Chondrocyte (in vitro differentiated cells): Measurements from ENCODE around the gene FAM151A. TPM values are rescaled to one million over a fixed set of nuclear protein-coding genes. Genes with fewer than 3 reads are reported as not detected.

ENCODE experiments used
- DNase-seq: peaks from one replicate; pipeline ENCODE4 v3.0.0; 2021; ENCODE audit warnings: mixed read lengths, low spot score
- H3K27ac Mint-ChIP-seq: one replicate; pipeline ENCODE4 v1.8.0; 2021; ENCODE audit warnings: mild to moderate bottlenecking, moderate library complexity, mixed read lengths; ENCODE audit not compliant: unreplicated experiment
- H3K27me3 Mint-ChIP-seq: 2 replicates; pipeline ENCODE4 v1.8.0; 2021; ENCODE audit warnings: low read depth, mixed read lengths
- H3K36me3 Mint-ChIP-seq: 2 replicates; pipeline ENCODE4 v1.8.0; 2021; ENCODE audit warnings: low read depth, mixed read lengths
- H3K4me1 Mint-ChIP-seq: 2 replicates; pipeline ENCODE4 v1.8.0; 2021; ENCODE audit warnings: low read depth, mild to moderate bottlenecking, mixed read lengths
- H3K4me3 Mint-ChIP-seq: one replicate; pipeline ENCODE4 v1.8.0; 2021; ENCODE audit warnings: mild to moderate bottlenecking, moderate library complexity, mixed read lengths; ENCODE audit not compliant: unreplicated experiment
- H3K9me3 Mint-ChIP-seq: 2 replicates; pipeline ENCODE4 v1.8.0; 2021; ENCODE audit warnings: low read depth, mixed read lengths
- total RNA-seq: library from RNA; stranded (reverse); gene quantifications from 3 replicates; pipeline ENCODE4 v1.2.1, GENCODE V29; 2021
- TF ChIP-seq, protein P1 (sequence below): fragments of 200-600 bp; sonication (generic); IDR thresholded peaks from 2 replicates; pipeline ENCODE4 v1.5.0; 2021; ENCODE audit warnings: antibody characterized with exemption, mild to moderate bottlenecking, moderate library complexity

Gene FAM151A
- total RNA-seq, 1 donor from 2014 or later: not detected

DNA sequence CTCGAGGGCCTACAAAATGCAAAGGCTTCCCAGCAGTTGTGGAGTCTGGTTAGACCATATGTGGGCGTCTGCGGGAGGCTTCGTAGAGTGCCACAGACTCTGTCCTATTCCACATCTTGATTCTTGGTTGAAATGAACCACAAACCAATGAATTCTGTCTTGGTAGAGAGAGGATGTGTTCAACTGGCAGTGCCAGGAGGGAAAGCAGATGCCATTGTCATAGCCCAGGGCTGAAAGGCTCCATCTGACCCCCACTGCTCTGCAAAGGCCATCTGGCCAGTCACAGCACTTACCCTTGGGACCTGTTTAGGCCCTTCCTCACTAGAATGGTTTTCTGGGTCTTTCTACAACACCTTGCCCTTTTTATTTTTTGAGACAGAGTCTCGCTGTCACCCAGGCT is 53.2 kb downstream of the FAM151A start:
- no peaks in the 10 kb centered on the region for H3K36me3 Mint-ChIP-seq
- no peaks in the 10 kb centered on the region for H3K27me3 Mint-ChIP-seq
- DNase-seq: no peak
- H3K27ac Mint-ChIP-seq: no peak overlapping the region
- H3K9me3 Mint-ChIP-seq: no peaks in the 10 kb centered on the region
- TF ChIP-seq, protein P1, sequence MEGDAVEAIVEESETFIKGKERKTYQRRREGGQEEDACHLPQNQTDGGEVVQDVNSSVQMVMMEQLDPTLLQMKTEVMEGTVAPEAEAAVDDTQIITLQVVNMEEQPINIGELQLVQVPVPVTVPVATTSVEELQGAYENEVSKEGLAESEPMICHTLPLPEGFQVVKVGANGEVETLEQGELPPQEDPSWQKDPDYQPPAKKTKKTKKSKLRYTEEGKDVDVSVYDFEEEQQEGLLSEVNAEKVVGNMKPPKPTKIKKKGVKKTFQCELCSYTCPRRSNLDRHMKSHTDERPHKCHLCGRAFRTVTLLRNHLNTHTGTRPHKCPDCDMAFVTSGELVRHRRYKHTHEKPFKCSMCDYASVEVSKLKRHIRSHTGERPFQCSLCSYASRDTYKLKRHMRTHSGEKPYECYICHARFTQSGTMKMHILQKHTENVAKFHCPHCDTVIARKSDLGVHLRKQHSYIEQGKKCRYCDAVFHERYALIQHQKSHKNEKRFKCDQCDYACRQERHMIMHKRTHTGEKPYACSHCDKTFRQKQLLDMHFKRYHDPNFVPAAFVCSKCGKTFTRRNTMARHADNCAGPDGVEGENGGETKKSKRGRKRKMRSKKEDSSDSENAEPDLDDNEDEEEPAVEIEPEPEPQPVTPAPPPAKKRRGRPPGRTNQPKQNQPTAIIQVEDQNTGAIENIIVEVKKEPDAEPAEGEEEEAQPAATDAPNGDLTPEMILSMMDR: no peak
- peaks cover 27% of the 10 kb centered on the region for H3K4me1 Mint-ChIP-seq
- H3K4me3 Mint-ChIP-seq: no peak overlapping the region

DNA sequence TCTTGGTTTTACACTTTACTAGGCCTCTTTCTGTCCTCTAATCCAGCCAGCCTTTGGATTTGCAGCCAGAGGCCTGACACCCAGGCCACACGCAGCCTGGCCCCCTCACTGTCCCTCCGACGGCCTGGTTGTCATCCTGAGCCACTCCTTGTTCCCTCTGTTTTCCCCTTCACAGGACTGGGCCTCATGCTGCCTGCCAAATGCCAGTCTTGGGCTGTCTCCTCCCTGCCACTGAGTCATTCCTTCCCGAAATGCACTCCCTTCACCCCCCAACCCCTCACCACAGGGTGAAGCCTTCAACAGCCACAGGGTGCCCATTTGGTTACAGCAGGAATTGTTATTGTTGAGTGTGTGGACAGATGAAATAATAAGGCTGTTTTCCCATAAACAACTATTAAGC is 54.0 kb downstream of the FAM151A start:
- DNase-seq: no peak
- H3K9me3 Mint-ChIP-seq: no peaks in the 10 kb centered on the region
- H3K27me3 Mint-ChIP-seq: no peaks in the 10 kb centered on the region
- peak overlapping the region; percentile 79 for H3K27ac Mint-ChIP-seq
- no peaks in the 10 kb centered on the region for H3K36me3 Mint-ChIP-seq
- TF ChIP-seq, protein P1: no peak
- no peak overlapping the region for H3K4me3 Mint-ChIP-seq
- H3K4me1 Mint-ChIP-seq: peaks cover 27% of the 10 kb centered on the region

DNA sequence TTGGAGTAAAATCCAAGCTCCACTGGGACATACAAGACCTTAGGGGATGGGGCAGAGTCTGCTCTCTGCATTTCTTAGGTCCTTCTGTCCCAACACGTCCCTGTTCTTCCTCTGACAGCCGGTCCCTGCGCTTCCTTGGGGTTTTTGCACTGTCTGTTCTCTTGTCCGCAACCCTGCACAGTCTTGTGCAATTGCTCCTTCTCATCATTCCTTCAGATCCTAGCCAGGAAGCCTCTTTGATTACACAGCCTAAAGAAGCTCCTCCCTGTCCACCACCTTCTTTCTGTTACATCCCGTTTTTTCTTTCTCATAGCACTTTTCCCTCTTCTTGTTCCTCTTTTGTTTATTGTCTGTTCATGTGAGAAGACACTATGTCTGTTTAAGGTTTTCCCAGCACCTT is 55.4 kb downstream of the FAM151A start:
- Mint-ChIP-seq H3K36me3 (no peaks in the 10 kb centered on the region), H3K4me1 (peaks cover 27% of the 10 kb centered on the region)
- no peak for DNase-seq

DNA sequence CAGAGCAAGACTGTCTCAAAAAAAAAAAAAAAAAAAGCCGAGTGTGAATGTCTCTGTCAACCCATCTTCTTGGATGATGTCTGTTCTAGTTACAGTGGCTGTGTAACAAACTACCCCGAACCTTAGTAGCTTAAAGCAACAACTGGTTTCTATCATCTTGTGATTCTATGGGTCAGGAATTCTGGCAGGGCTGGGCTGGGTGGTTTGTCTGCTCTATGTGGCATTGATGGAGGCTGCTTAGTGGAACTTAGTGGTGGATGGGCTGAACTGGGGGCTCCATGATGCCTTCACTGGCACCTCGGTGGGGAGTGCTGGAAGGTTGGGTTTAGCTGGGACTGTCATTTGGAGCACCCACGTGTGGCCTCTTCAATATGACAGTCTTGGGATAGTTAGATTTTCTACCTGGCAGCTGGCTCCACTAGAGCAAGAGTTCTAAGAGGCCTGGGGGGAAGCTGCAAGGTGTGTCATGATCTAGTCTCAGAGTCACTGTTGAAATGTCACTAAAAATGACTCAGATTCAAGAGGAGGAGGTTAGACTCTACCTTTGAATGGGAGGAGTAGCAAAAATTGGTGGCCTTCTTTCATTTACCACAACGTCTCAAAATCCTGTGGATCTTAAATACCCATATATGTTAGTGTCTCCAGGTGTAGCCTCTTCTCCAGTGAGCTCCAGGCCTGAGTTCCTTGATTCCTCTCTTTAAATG is 56.7 kb downstream of the FAM151A start:
- Mint-ChIP-seq H3K4me1 (peaks cover 16% of the 10 kb centered on the region), H3K27me3 (no peaks in the 10 kb centered on the region), H3K9me3 (no peaks in the 10 kb centered on the region), H3K4me3 (no peak overlapping the region), H3K27ac (no peak overlapping the region), H3K36me3 (no peaks in the 10 kb centered on the region)
- DNase-seq: no peak
- TF ChIP-seq, protein P1: no peak

More for the DNA sequence above, 55.4 kb downstream of the FAM151A start:
- Mint-ChIP-seq H3K27ac (no peak overlapping the region), H3K27me3 (no peaks in the 10 kb centered on the region), H3K9me3 (no peaks in the 10 kb centered on the region), H3K4me3 (no peak overlapping the region)
- TF ChIP-seq, protein P1: no peak

DNA sequence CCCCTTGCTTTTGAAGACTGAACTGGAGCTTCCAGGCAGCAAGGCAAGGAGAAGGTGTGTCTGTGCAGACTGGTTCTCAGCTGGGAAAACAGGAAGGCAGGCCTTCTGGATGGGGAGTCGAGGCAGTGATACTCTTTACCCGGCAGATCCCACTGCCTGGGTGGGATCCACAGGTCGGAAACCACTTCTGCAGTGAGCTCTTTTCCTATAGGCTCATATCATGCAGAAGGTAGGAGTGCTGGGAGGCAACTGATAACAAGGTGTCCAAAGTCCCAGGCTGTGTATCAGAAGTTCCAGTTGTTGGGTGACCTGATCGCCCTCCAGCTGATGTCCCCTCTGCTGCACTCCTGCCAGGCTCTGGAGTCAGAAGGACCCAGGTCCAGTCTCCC is 58.2 kb downstream of the FAM151A start:
- no peaks in the 10 kb centered on the region for H3K9me3 Mint-ChIP-seq
- H3K4me1 Mint-ChIP-seq: peaks cover 10% of the 10 kb centered on the region
- DNase-seq: no peak
- H3K27me3 Mint-ChIP-seq: no peaks in the 10 kb centered on the region
- no peak overlapping the region for H3K4me3 Mint-ChIP-seq
- H3K36me3 Mint-ChIP-seq: no peaks in the 10 kb centered on the region
- H3K27ac Mint-ChIP-seq: no peak overlapping the region
- TF ChIP-seq, protein P1: no peak
